Spinal cord (tissue), 10 donors: ENCODE measurements around the gene LCNL1. TPM values are rescaled to one million over a fixed set of nuclear protein-coding genes. Genes with fewer than 3 reads are reported as not detected.

Experiments
- DNase-seq, 6 donors: peaks; one replicate each; pipeline versions ENCODE4 v3.0.0 to v3.0.0-alpha.2; 2013 to 2015; ENCODE audit warnings: low spot score in 6 of 6, low read depth in 4 of 6
- H3K27ac ChIP-seq: one replicate; pipeline ENCODE4 v1.5.1; 2013; ENCODE audit warnings: low read depth, low read length, control low read depth
- H3K27me3 ChIP-seq: one replicate; pipeline ENCODE4 v1.6.1; 2013; ENCODE audit warnings: low read length; ENCODE audit not compliant: control insufficient read depth, insufficient read depth
- H3K36me3 ChIP-seq: one replicate; pipeline ENCODE4 v1.6.1; 2013; ENCODE audit warnings: low read length; ENCODE audit not compliant: control insufficient read depth, insufficient read depth
- H3K4me1 ChIP-seq: one replicate; pipeline ENCODE4 v1.6.1; 2013; ENCODE audit warnings: low read length; ENCODE audit not compliant: control insufficient read depth, insufficient read depth
- H3K4me3 ChIP-seq: one replicate; pipeline ENCODE4 v1.5.1; 2013; ENCODE audit warnings: low read depth, low read length, control low read depth
- H3K9me3 ChIP-seq: one replicate; pipeline ENCODE4 v1.6.1; 2013; ENCODE audit warnings: low read length; ENCODE audit not compliant: control insufficient read depth, insufficient read depth
- WGBS: methylation state at CpG from one replicate; pipeline ENCODE4 v1.1.5; 2013; ENCODE audit warnings: missing lambda C conversion rate; ENCODE audit not compliant: insufficient coverage; 5-methylcytosine and 5-hydroxymethylcytosine counted together
- polyA plus RNA-seq, 2 donors: library from polyadenylated mRNA; unstranded; fragments of 120-200 nt; gene quantifications; one replicate each; pipeline ENCODE4 v1.2.1, GENCODE V29; 2013; ENCODE audit not compliant: insufficient read length in 2 of 2
- total RNA-seq, 2 donors: library from RNA; depleted of rRNA in 1 of 2; stranded (reverse); fragments of 120-200 nt in 1 of 2; fragments of >200 nt in 1 of 2; gene quantifications; one replicate each; pipeline versions ENCODE4 v1.2.3 to v1.2.4, GENCODE V29; 2013 to 2014
- donor health status: healthy.

The LCNL1 gene
- total and polyA plus RNA-seq, 4 donors, result 2.3 to 54.0 (median 14.5) TPM

- H3K36me3 ChIP-seq, result peaks cover 98% of the 10 kb centered on the region
- no peaks in the 10 kb centered on the region for H3K27me3 ChIP-seq
- H3K9me3 ChIP-seq, result no peaks in the 10 kb centered on the region
- 94% methylated on average over 14 of the region's 16 CpGs for whole genome bisulfite sequencing
- DNase-seq, result no peak
- H3K4me3 ChIP-seq, result no peak overlapping the region
- no peak overlapping the region for H3K27ac ChIP-seq
- H3K4me1 ChIP-seq, result no peaks in the 10 kb centered on the region
These were observed 33.6 kb downstream of the LCNL1 start for GRCh38 chr9:137016436-137016835.

- Histone ChIP-seq H3K4me1 (no peaks in the 10 kb centered on the region), H3K9me3 (no peaks in the 10 kb centered on the region), H3K36me3 (peaks cover 98% of the 10 kb centered on the region), H3K27me3 (no peaks in the 10 kb centered on the region), H3K27ac (no peak overlapping the region), H3K4me3 (no peak overlapping the region)
- 98% methylated on average over 28 of the region's 28 CpGs for WGBS
- no peak for DNase-seq
These were observed 34.3 kb downstream of the LCNL1 start for GRCh38 chr9:137017071-137017470.

- H3K4me1 ChIP-seq, result peaks cover 5% of the 10 kb centered on the region
- H3K27me3 ChIP-seq, result no peaks in the 10 kb centered on the region
- no peak overlapping the region for H3K27ac ChIP-seq
- no peak for DNase-seq
- H3K9me3 ChIP-seq, result no peaks in the 10 kb centered on the region
- peaks cover 98% of the 10 kb centered on the region for H3K36me3 ChIP-seq
- H3K4me3 ChIP-seq, result no peak overlapping the region
- WGBS, result 96% methylated on average over 36 of the region's 45 CpGs
These were observed 35.2 kb downstream of the LCNL1 start for GRCh38 chr9:137017791-137018497.

- H3K27me3 ChIP-seq, result no peaks in the 10 kb centered on the region
- no peak for DNase-seq
- H3K4me3 ChIP-seq, result no peak overlapping the region
- no peaks in the 10 kb centered on the region for H3K9me3 ChIP-seq
- H3K36me3 ChIP-seq, result peaks cover 98% of the 10 kb centered on the region
- WGBS, result 91% methylated on average over 34 of the region's 36 CpGs
- peaks cover 14% of the 10 kb centered on the region for H3K4me1 ChIP-seq
- no peak overlapping the region for H3K27ac ChIP-seq
These were observed 36.2 kb downstream of the LCNL1 start for GRCh38 chr9:137018761-137019559.

GRCh38 chr9:137019891-137020683 lies 37.3 kb downstream of the LCNL1 start:
- no peak for DNase-seq
- peaks cover 24% of the 10 kb centered on the region for H3K4me1 ChIP-seq
- 90% methylated on average over 34 of the region's 34 CpGs for WGBS
- H3K27me3 ChIP-seq, result no peaks in the 10 kb centered on the region
- peaks cover 96% of the 10 kb centered on the region for H3K36me3 ChIP-seq
- H3K9me3 ChIP-seq, result no peaks in the 10 kb centered on the region
- H3K4me3 ChIP-seq, result no peak overlapping the region
- no peak overlapping the region for H3K27ac ChIP-seq

DNA sequence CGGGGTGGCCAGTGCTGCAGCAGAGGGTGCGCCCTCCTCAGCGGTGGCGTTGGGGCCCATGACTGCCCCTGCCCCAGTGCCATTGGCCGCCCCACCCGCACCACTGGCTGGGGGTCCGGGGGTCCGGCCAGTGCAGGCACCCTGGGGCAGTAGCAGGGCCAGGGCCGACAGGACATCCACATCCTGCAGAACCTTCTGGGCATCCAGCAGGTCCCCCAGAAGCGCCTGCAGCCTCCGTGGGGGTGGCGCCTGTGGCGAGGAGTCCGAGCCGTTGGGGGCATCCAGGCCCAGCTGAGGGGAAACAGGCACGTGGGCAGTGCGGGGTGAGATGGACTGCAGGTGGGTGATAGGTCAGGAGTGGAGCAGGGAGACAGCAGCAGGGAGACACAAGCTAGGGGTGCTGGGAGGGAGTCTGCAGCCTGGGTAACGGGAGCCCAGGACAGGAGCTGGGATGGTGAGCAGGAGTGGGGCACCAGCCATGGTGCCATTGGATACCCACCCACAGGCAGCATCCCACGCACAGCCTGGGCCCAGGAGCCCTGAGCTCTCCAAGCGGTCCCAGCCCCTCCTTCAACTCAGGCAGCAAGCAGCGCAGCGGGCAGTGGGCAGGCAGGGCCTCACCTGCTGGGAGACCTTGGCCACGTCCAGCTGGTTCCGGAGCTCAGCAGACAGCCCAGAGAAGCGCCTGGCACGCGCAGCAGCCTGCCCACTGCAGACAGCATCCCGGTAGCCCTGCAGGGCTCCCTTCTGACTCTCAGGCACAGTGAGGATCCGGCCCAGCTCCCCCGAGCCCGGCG lies 38.2 kb downstream of the LCNL1 start:
- DNase-seq, result no peak
- H3K4me1 ChIP-seq, result peaks cover 33% of the 10 kb centered on the region
- H3K9me3 ChIP-seq, result no peaks in the 10 kb centered on the region
- H3K4me3 ChIP-seq, result no peak overlapping the region
- peaks cover 95% of the 10 kb centered on the region for H3K36me3 ChIP-seq
- H3K27me3 ChIP-seq, result no peaks in the 10 kb centered on the region
- H3K27ac ChIP-seq, result no peak overlapping the region
- WGBS, result 93% methylated on average over 31 of the region's 32 CpGs

GRCh38 chr9:137021568-137021978 lies 38.8 kb downstream of the LCNL1 start:
- Histone ChIP-seq H3K4me1 (peaks cover 39% of the 10 kb centered on the region), H3K4me3 (no peak overlapping the region), H3K36me3 (peaks cover 92% of the 10 kb centered on the region), H3K9me3 (no peaks in the 10 kb centered on the region), H3K27ac (no peak overlapping the region), H3K27me3 (no peaks in the 10 kb centered on the region)
- DNase-seq, result no peak
- WGBS, result 82% methylated on average over 4 of the region's 6 CpGs

DNA sequence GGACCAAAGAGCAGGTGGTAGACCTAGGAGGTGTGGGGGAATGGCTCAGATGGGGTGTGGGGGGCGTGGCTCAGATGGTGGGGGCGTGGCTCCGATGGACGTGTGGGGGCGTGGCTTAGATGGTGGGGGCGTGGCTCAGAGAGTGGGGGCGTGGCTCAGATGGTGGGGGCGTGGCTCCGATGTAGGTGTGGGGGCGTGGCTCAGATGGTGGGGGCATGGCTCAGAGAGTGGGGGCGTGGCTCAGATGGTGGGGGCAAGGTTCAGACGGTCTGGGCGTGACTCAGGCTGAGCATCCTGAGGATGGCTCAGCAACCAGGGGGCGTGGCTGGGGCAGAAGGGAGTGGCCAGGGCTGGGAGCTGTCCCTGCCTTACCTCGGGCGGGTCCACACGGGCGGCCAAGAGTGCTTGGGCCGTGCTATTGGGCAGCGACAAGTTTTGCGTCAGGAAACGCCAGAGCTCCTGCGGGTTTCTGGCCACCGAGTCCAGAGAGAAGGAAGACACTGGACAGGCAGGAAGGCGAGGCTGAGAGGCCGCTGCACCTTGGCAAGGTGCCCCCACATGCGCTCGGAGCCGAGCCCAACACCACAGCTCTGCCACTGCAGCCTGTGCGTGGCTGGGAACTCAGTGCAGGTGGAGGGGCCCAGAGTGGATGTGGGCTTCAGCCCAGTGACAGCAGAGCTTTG lies 39.3 kb downstream of the LCNL1 start:
- Histone ChIP-seq H3K4me3 (no peak overlapping the region), H3K27ac (no peak overlapping the region), H3K9me3 (no peaks in the 10 kb centered on the region), H3K36me3 (peaks cover 90% of the 10 kb centered on the region), H3K27me3 (no peaks in the 10 kb centered on the region), H3K4me1 (peaks cover 45% of the 10 kb centered on the region)
- DNase-seq, result no peak
- 63% methylated on average over 28 of the region's 30 CpGs for WGBS

- Histone ChIP-seq H3K27me3 (no peaks in the 10 kb centered on the region), H3K36me3 (peaks cover 85% of the 10 kb centered on the region), H3K4me1 (peaks cover 50% of the 10 kb centered on the region), H3K9me3 (no peaks in the 10 kb centered on the region), H3K4me3 (no peak overlapping the region), H3K27ac (no peak overlapping the region)
- WGBS, result 91% methylated on average over 21 of the region's 23 CpGs
- no peak for DNase-seq
These were observed 39.8 kb downstream of the LCNL1 start for GRCh38 chr9:137022662-137023008.
